EL (cell line): Measurements from ENCODE around the gene UGGT1.

Experiments
- DNase-seq: peaks from one replicate; pipeline ENCODE4 v3.0.0-alpha.2; 2016

The UGGT1 gene, protein sequence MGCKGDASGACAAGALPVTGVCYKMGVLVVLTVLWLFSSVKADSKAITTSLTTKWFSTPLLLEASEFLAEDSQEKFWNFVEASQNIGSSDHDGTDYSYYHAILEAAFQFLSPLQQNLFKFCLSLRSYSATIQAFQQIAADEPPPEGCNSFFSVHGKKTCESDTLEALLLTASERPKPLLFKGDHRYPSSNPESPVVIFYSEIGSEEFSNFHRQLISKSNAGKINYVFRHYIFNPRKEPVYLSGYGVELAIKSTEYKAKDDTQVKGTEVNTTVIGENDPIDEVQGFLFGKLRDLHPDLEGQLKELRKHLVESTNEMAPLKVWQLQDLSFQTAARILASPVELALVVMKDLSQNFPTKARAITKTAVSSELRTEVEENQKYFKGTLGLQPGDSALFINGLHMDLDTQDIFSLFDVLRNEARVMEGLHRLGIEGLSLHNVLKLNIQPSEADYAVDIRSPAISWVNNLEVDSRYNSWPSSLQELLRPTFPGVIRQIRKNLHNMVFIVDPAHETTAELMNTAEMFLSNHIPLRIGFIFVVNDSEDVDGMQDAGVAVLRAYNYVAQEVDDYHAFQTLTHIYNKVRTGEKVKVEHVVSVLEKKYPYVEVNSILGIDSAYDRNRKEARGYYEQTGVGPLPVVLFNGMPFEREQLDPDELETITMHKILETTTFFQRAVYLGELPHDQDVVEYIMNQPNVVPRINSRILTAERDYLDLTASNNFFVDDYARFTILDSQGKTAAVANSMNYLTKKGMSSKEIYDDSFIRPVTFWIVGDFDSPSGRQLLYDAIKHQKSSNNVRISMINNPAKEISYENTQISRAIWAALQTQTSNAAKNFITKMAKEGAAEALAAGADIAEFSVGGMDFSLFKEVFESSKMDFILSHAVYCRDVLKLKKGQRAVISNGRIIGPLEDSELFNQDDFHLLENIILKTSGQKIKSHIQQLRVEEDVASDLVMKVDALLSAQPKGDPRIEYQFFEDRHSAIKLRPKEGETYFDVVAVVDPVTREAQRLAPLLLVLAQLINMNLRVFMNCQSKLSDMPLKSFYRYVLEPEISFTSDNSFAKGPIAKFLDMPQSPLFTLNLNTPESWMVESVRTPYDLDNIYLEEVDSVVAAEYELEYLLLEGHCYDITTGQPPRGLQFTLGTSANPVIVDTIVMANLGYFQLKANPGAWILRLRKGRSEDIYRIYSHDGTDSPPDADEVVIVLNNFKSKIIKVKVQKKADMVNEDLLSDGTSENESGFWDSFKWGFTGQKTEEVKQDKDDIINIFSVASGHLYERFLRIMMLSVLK (N-terminal part only)

DNA sequence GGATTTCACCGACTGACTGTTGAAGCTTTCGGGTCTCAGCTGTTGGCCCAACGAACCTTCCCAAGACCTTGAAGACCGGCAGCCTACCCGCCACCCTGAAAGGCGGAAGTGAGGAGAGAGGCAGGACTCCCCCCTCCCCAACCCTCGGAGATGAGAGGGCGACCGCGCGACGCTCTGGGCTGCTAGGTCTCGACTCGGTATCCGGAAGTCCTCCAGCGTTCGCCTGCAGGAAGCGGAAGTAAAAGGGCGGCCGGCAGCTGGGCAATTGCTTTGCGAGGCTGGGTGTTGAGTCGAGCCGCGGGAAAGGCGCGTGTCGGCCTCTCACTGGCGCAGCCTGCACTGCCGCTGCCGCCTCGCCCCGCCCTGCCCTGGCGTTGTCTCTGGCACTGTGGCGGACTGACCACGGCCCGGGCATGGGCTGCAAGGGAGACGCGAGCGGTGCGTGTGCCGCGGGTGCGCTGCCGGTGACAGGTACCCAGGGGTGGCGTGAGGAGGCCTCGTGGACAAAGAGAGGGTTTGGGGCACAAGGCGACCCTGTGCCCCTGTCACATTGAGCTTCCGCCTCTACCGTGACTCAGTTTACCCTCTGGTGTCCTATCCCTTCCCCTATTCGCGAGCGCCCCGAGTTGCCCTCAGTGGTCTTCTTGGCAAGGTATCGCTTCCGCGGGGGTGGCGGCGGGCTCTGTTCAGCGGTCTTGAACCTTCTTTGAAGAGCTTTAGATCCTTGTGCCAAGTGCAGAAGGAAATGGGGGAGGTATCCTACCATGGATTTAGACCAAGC, at the start of gene UGGT1:
UGGT1 (plus strand) TSS at position 256 of the 781 bp plus-strand sequence; CDS start at position 414, 158 bp downstream.
- peak; percentile 97 for DNase-seq

DNA sequence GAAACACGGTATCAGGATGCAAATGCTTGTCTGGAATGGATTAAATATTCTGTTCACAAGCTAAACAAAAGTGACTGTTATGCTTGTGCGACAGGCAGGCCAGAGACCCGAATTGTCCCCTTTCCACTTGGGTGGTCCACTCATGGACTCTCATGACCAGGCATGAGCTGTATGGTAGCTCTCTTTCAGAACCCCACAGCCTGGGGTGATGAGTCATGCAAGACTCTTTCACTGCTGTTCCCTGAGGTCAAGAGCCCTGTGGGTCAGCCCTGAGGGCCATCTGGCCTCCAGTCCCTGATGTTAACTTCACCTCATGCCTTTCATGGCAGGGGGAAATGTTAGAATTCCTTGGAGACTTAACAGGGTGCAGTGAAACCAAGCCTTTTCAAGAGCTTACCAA, 49.4 kb upstream of the UGGT1 start:
- DNase-seq, result no peak

DNA sequence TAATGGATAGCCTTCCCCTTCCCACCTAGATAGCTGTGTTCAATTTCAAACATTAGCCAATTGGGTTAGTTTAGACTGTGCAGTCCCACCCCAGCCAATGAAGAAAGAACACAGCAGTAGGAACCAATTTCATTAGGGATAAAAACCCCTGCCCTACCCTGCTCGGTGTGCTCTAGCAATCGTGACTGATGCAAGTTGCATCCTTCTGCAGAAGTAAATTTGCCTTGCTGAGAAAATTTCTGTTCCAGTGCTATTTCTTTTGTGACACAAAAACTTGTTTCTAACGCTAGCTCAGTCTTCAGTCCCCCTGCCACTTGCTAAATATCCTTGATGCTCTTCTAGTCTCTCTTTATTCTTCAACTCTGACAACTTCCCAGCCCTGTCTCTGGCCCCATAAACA, 48.0 kb upstream of the UGGT1 start:
- no peak for DNase-seq

- no peak for DNase-seq
These were observed 37.7 kb upstream of the UGGT1 start for GRCh38 chr2:128053331-128053730.

GRCh38 chr2:128054104-128054885, 36.7 kb upstream of the UGGT1 start:
- DNase-seq, result no peak

DNA sequence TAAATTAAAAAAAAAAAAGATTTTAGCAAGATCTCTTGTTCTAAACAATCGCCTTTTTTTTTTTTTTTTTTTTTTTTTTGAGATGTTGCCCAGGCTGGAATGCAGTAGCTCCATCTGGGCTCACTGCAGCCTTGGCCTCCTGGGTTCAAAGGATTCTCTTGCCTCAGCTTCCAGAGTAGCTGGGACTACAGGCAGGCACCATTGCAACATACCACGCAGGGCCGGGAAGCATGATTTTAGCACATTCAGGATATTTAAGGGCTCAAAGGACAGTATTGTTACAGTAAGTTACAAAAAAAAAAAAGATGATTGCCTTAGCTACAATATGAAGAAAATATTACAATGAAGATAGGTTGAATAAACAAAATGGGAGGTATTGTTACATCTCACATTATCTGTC, 33.7 kb upstream of the UGGT1 start:
- DNase-seq, result no peak

- no peak for DNase-seq
These were observed 32.9 kb upstream of the UGGT1 start for GRCh38 chr2:128058114-128058513.

- DNase-seq, result no peak
These were observed 28.4 kb upstream of the UGGT1 start for GRCh38 chr2:128062571-128062970.

DNA sequence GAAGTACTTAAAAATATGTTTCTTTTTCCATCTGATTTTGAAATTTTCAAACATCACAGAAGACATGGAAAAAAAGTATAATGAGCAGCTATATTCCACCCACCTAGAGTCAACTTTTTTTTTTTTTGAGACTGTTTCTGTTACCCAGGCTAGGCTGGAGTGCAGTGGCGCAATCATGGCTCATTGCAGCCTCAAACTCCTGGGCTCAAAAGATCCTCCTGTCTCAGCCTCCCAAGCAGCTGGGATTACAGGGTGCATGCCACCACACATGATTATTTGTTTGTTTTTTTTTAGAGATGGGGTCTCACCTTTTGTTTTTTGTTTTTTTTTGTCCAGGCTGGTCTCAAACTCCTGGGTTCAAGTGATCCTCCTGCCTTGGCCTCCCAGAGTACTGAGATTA, 26.6 kb upstream of the UGGT1 start:
- no peak for DNase-seq

DNA sequence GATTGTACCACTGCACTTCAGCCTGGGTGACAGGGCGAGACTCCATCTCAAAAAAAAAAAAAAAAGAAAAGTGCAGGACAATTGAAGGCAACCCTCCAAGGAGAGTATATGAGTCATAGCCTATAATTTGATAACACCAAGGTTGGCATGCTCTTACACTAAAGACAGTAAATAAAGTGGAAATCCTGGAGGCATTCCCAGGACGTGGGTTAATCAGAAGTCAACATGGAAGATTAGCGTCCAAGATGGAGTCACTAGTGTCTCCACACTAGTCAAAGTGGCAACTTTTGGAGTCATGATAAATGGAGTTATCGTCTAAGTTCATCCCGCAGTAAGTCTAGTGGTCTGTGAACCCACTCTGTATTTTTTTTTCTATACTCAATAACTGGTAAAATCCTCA, 21.2 kb upstream of the UGGT1 start:
- DNase-seq, result peak; percentile 15

DNA sequence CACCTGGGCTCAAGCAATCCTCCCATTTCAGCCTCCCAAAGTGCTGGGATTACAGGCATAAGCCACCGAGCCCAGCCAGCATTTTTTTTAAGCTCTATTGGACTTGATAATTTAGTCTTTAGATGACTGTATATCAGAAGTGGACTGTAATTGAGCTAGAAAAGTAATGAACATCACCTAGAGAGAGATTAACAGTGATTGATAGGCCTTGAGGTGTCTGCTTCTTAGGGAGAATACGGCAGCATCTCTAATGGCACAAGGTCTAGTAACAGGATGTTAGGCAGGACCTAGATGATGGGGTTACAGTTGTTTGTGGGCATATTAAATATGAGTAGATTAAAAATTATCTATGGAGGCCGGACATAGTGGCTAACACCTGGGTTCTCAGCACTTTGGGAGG, 17.7 kb upstream of the UGGT1 start:
- no peak for DNase-seq

DNA sequence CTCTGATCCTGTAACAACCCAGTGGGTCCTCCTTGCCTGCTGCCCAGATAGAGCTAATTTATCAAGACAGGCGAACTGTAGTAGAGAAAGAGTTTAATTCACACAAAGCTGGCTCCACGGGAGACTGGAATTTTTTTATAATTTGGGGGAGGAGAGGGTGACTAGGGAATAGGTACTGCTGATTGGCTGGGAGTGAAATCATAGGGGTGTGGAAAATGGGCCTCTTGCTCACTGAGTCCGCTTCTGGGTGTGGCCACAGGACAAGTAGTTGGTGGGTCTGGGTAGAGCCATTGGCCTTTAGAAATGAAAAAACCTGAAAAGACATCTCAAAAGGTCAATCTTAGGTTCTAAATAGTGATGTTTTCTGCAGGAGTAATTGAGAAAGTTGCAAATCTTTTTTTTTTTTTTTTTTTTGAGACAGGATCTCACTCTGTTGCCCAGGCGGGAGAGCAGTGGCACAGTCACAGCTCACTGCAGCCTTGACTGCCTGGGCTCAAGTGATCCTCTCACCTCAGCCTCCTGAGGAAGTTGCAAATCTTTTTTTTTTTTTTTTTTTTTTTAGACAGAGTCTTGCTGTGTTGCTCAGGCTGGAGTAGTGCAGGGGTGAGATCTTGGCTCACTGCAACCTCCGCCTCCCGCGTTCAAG, 14.4 kb upstream of the UGGT1 start:
- DNase-seq, result no peak

- no peak for DNase-seq
These were observed 6.2 kb upstream of the UGGT1 start for GRCh38 chr2:128084757-128085156.

GRCh38 chr2:128086244-128086643, 4.8 kb upstream of the UGGT1 start:
- no peak for DNase-seq

GRCh38 chr2:128090575-128090944, 440 bp upstream of the UGGT1 start:
- no peak for DNase-seq

DNA sequence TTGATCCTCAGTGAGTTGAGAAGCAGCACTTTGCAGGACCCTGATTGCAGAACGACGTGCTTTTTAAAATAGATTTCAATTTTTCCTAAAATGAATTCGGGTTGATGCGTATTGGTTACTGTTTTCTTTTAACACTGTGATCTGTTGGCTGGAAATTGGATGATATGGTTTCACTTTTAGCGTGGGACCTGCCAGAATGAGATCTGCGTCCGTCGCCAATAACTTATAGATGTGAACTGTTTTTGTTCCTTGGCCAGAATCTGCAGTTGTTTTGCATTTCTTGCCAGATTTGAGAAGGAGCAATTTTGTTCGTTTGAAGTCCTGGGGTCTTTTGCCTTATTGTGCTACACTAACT, 703 bp downstream of the UGGT1 start:
- peak; percentile 30 for DNase-seq

DNA sequence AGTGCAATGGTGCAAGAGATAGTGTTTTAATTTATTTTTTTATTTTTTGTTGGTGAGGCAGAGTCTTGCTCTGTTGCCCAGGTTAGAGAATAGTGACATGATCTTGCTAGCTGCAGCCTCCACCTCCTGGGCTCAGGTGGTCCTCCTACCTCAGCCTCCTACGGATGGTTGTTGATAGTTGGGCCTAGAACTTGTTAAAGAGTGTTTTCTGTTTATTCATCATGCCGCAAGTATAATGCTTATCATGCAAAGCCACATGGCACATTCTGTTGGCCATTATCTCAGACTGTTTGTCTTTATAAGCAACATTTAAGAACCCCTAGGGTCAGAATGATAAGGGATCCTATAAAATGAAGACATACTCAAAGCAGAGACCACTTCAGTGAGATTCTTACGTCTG, 1.7 kb downstream of the UGGT1 start:
- DNase-seq, result no peak

DNA sequence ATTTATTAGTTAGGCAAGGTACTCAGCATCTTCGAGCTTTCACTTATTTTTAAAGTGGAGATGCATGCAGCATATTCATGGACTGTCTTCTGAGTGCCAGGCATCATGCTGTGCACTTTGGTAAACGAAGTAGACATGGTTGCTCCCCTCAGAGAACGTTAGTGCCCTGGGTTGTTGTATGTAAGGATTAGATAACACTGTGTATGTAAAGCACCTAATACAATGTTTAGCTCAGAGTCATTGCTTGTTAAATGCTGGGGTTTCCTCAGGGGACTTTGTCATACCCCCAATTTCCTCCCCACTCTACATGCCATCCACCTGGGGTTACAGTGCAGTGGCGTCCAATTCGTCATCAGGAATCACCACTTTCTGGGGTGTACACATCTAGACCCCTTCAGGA, 2.8 kb downstream of the UGGT1 start:
- DNase-seq, result no peak

- DNase-seq, result no peak
These were observed 4.2 kb downstream of the UGGT1 start for GRCh38 chr2:128095201-128095600.

GRCh38 chr2:128103407-128103806, 12.4 kb downstream of the UGGT1 start:
- no peak for DNase-seq

DNA sequence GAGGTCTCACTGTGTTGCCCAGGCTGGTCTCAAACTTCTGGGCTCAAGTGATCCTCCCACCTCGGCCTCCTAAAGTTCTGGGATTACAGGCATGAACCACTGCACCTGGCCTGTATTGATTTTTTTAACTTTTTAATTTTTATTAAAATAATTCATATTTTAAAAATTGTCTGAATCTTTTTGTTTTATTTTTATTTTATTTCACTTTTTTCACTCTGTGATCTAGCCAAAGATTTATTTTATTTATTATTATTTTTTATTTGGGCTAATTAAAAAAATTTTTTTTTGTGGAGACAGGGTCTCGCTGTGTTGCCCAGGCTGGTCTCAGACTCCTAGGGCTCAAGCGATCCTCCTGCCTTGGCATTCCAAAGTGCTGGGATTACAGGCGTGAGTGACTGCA, 14.1 kb downstream of the UGGT1 start:
- DNase-seq, result no peak
